Measurements from ENCODE around the gene JPH4. TPM values are rescaled to one million over a fixed set of nuclear protein-coding genes. Genes with fewer than 3 reads are reported as not detected.

The JPH4 gene
- total RNA-seq, 2 experiments from 2014 or later: 0.05 TPM; not detected in 1

DNA sequence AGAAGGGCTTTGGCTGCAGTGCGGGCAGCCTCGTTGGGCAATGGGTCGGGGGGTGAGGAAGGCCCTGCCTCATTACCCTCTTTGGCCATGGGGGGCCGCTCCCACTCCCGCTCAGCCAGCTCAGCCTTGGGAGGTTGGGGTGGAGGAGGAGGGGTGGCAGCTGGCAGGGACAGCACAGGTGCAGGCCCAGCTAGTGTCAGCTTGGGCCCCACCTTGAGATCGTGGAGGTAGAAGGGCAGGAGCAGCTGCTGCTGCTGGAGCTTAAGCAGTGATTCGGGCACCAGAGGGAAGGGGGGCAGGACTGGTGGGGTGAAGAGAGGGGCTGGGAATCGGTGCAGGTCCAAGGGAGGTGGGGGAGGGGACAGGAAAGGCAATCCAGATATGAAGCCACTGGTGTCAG is 53.0 kb downstream of the JPH4 start:
- intact Hi-C loops (cut with micrococcal nuclease): no loop called here
- CTCF ChIA-PET: interaction anchor here (1.0 to 1.3 kb wide), 2 partner anchors 13 to 63 kb away, joined by 3 to 6 read pairs; no protein-coding TSS in a partner anchor
- no peak for DNase-seq
- H3K4me1 Mint-ChIP-seq (ENCODE audit: low read depth): no peaks in the 10 kb centered on the region
- H3K36me3 Mint-ChIP-seq (ENCODE audit: low read depth): no peaks in the 10 kb centered on the region
- no peaks in the 10 kb centered on the region for H3K9me3 Mint-ChIP-seq
- no peak overlapping the region for H3K27ac Mint-ChIP-seq
- H3K4me3 Mint-ChIP-seq: no peak overlapping the region
- no peaks in the 10 kb centered on the region for H3K27me3 Mint-ChIP-seq (ENCODE audit: low read depth)

GRCh38 chr14:23524954-23525353 is 53.6 kb downstream of the JPH4 start:
- CTCF ChIA-PET: interaction anchor here (1.3 kb wide), 1 partner anchor 14 kb away, joined by 6 read pairs; no protein-coding TSS in a partner anchor
- Mint-ChIP-seq H3K27ac (no peak overlapping the region), H3K36me3 (ENCODE audit: low read depth) (no peaks in the 10 kb centered on the region), H3K4me1 (ENCODE audit: low read depth) (no peaks in the 10 kb centered on the region), H3K9me3 (no peaks in the 10 kb centered on the region), H3K27me3 (ENCODE audit: low read depth) (no peaks in the 10 kb centered on the region), H3K4me3 (no peak overlapping the region)
- intact Hi-C loops (cut with micrococcal nuclease): no loop called here
- no peak for DNase-seq

- H3K9me3 Mint-ChIP-seq: no peaks in the 10 kb centered on the region
- H3K4me1 Mint-ChIP-seq (ENCODE audit: low read depth): no peaks in the 10 kb centered on the region
- intact Hi-C loops (cut with micrococcal nuclease): no loop called here
- no peaks in the 10 kb centered on the region for H3K27me3 Mint-ChIP-seq (ENCODE audit: low read depth)
- no peaks in the 10 kb centered on the region for H3K36me3 Mint-ChIP-seq (ENCODE audit: low read depth)
- CTCF ChIA-PET: no interaction called here
- H3K27ac Mint-ChIP-seq: no peak overlapping the region
- no peak overlapping the region for H3K4me3 Mint-ChIP-seq
- no peak for DNase-seq
Observed at GRCh38 chr14:23523229-23524016, 55.2 kb downstream of the JPH4 start.

DNA sequence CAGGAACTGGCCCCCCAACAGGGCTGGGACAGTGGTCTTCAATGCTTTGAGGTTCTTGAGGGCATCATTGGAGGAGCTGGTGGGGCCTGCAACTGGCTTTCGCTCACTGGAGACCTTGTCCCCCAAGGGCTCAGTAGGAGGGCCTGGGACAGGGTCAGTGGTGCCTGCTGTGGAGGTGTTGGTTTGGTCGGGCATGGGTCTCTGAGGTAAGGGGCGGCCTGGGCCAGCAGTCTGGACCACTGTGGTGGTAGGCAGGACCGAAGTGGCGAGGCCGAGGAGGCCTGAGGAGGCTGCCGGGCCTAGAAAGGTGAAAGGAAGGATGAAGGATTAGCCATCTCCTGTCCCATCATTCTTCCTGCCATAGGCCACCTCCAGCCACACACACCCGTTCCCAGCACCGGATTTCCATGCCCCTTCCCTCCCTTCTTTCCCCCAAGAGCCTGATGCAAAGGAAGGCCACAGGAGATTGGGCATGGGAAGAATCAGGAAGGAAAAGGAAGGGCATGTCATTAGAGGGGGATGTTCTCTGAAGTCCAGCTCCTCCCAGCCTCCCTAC is 55.9 kb downstream of the JPH4 start:
- no peaks in the 10 kb centered on the region for H3K9me3 Mint-ChIP-seq
- no peaks in the 10 kb centered on the region for H3K36me3 Mint-ChIP-seq (ENCODE audit: low read depth)
- intact Hi-C loops (cut with micrococcal nuclease): no loop called here
- no peaks in the 10 kb centered on the region for H3K4me1 Mint-ChIP-seq (ENCODE audit: low read depth)
- H3K27me3 Mint-ChIP-seq (ENCODE audit: low read depth): no peaks in the 10 kb centered on the region
- H3K4me3 Mint-ChIP-seq: no peak overlapping the region
- DNase-seq: no peak
- CTCF ChIA-PET: no interaction called here
- no peak overlapping the region for H3K27ac Mint-ChIP-seq

DNA sequence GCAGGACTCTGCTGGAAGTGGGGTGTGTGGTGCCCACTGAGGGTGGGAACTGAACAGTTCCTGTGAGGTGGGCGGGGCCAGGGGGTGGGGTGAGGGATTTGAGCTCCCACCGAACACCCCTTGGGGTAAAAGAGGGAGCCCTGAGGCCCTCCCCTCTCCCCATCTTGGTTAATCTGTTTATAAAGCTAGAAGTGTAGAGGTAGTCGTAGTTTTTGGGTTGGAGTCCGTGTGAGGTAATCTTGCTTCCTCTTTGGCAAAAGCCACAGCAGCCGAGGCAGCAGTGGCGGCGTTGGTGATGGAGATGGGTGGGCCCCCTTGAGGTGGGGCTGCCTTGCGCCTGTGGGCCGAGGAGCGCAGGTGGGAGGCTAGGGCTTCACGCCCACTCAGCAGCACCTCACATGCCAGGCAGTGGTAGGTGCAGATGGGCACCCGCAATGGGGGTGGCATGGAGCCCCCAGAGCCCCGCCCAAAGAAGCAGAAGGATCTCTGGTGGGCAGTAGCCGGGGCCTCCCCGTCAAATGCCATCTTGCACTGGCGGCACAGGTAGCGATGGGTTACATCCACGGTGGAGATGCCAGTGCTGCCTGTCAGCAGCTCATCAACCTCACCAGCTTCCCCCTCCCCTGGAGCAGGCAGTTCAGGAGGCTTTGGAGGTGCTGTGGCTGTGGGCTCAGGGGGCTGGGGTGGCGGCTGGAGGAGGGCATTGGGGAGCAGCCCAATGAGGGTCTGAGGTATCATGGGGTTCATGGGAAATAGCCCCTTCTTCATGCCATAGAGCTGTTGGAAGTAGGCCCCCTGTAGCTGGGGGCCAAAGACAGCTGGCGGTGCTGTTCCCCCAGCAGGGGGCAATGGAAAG is 56.6 kb downstream of the JPH4 start:
- Mint-ChIP-seq H3K27me3 (ENCODE audit: low read depth) (no peaks in the 10 kb centered on the region), H3K4me3 (no peak overlapping the region), H3K36me3 (ENCODE audit: low read depth) (no peaks in the 10 kb centered on the region), H3K9me3 (no peaks in the 10 kb centered on the region), H3K27ac (no peak overlapping the region), H3K4me1 (ENCODE audit: low read depth) (no peaks in the 10 kb centered on the region)
- intact Hi-C loops (cut with micrococcal nuclease): no loop called here
- no peak for DNase-seq
- CTCF ChIA-PET: interaction anchor here (1.2 kb wide), 1 partner anchor 13 kb away, joined by 4 read pairs; no protein-coding TSS in a partner anchor

GRCh38 chr14:23520899-23521533 is 57.6 kb downstream of the JPH4 start:
- Mint-ChIP-seq H3K4me1 (ENCODE audit: low read depth) (no peaks in the 10 kb centered on the region), H3K36me3 (ENCODE audit: low read depth) (no peaks in the 10 kb centered on the region), H3K27me3 (ENCODE audit: low read depth) (no peaks in the 10 kb centered on the region), H3K27ac (no peak overlapping the region), H3K9me3 (no peaks in the 10 kb centered on the region), H3K4me3 (no peak overlapping the region)
- intact Hi-C loops (cut with micrococcal nuclease): no loop called here
- CTCF ChIA-PET: interaction anchor here (1.2 kb wide), 1 partner anchor 12 kb away, joined by 4 read pairs; no protein-coding TSS in a partner anchor
- DNase-seq: no peak

DNA sequence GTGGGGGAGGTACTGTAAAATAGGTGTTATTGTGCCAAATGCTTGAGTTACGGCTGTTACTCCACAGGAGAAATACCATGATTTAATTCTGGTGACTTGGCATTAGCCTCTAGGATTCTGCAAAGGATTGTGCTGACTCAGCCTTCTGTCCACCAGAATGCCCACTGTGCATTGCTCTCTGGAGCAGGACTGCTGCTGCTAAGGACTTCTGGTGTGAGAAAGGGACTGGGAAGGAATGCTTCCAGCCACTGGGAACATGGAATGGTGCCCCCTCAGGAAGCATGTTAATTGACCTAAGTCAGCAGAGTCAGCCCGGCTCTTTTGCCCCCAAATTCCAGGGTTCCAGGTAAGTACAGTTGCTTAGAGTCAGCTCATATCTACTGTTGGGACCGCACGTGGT is 59.9 kb downstream of the JPH4 start:
- peaks cover 1% of the 10 kb centered on the region for H3K36me3 Mint-ChIP-seq (ENCODE audit: low read depth)
- no peak for DNase-seq
- CTCF ChIA-PET: no interaction called here
- H3K4me3 Mint-ChIP-seq: no peak overlapping the region
- intact Hi-C loops (cut with micrococcal nuclease): no loop called here
- H3K27ac Mint-ChIP-seq: no peak overlapping the region
- no peaks in the 10 kb centered on the region for H3K4me1 Mint-ChIP-seq (ENCODE audit: low read depth)
- H3K9me3 Mint-ChIP-seq: no peaks in the 10 kb centered on the region
- H3K27me3 Mint-ChIP-seq (ENCODE audit: low read depth): no peaks in the 10 kb centered on the region

Other genes with a start within 250 kb of the JPH4 start
- 1 to 10 TPM; 3.5 to 4.8 TPM for gene SLC22A17, start 225.9 kb downstream of the JPH4 start, total RNA-seq
- gene EFS, start 213.6 kb downstream of the JPH4 start, total RNA-seq: not detected
- gene IL25, start 206.0 kb downstream of the JPH4 start, total RNA-seq: not detected
- not detected for gene CMTM5, start 201.7 kb downstream of the JPH4 start, total RNA-seq
- not detected for gene MYH6, start 170.5 kb downstream of the JPH4 start, total RNA-seq
- not detected for gene MYH7, start 143.1 kb downstream of the JPH4 start, total RNA-seq
- 10 to 100 TPM; 38.9 to 40.8 TPM for gene NGDN, start 109.1 kb downstream of the JPH4 start, total RNA-seq
- gene ZFHX2, start 27.0 kb downstream of the JPH4 start, total RNA-seq: under 1 TPM; 0.36 to 0.57 TPM
- gene THTPA, start 22.5 kb downstream of the JPH4 start, total RNA-seq: 1 to 10 TPM; 6.2 to 6.6 TPM
- gene AP1G2, start 11.0 kb downstream of the JPH4 start, total RNA-seq: 100 to 1,000 TPM; 205 to 216 TPM
- gene DHRS2, start 57.6 kb upstream of the JPH4 start, total RNA-seq: under 1 TPM; 0.17 to 0.26 TPM